HEK293 (cell line): Measurements from ENCODE around the gene PDZK1IP1.

Source experiments
- CTCF ChIP-seq: fragments of 450-650 bp; formaldehyde crosslinking; IDR thresholded peaks from 2 replicates; pipeline ENCODE4 v1.5.1; 2016; ENCODE audit warnings: missing biosample characterization, missing genetic modification characterization
- HOXD13 ChIP-seq: sonication (generic); formaldehyde crosslinking; IDR thresholded peaks from 2 replicates; pipeline ENCODE4 v1.8.0; 2022; ENCODE audit warnings: missing genetic modification reagents, borderline replicate concordance
- YY1 ChIP-seq: fragments of 450-650 bp; formaldehyde crosslinking; IDR thresholded peaks from 2 replicates; pipeline ENCODE4 v1.5.1; 2018; ENCODE audit warnings: missing biosample characterization, missing genetic modification characterization
- ZBTB26 ChIP-seq: fragments of 450-650 bp; formaldehyde crosslinking; optimal IDR thresholded peaks from 2 replicates; pipeline ENCODE3; 2016; ENCODE audit warnings: missing biosample characterization, mild to moderate bottlenecking, missing genetic modification characterization
- ZEB2 ChIP-seq: fragments of 450-650 bp; formaldehyde crosslinking; IDR thresholded peaks from 2 replicates; pipeline ENCODE4 v1.5.1; 2016; ENCODE audit warnings: missing biosample characterization, missing genetic modification characterization
- ZNF140 ChIP-seq: fragments of 450-650 bp; formaldehyde crosslinking; IDR thresholded peaks from 2 replicates; pipeline ENCODE4 v1.5.1; 2016; ENCODE audit warnings: missing biosample characterization, missing genetic modification characterization
- ZNF274 ChIP-seq, 2 experiments: fragments of 200-500 bp in 1 of 2; fragments of 450-650 bp in 1 of 2; sonication (Bioruptor generic) in 1 of 2; formaldehyde crosslinking in 1 of 2; IDR thresholded peaks; 2 replicates each; pipeline versions ENCODE4 v1.5.1 to v1.6.1; 2014 to 2016; ENCODE audit warnings: borderline replicate concordance in 1 of 2, inconsistent platforms in 1 of 2, low read length in 1 of 2, missing biosample characterization in 1 of 2, missing genetic modification characterization in 1 of 2
- ZNF280C ChIP-seq: fragments of 450-650 bp; formaldehyde crosslinking; IDR thresholded peaks from 2 replicates; pipeline ENCODE4 v1.5.1; 2016; ENCODE audit warnings: missing biosample characterization, missing genetic modification characterization
- ZNF777 ChIP-seq: fragments of 450-650 bp; formaldehyde crosslinking; IDR thresholded peaks from 2 replicates; pipeline ENCODE4 v1.5.1; 2017; ENCODE audit warnings: missing biosample characterization, missing genetic modification characterization, borderline replicate concordance

- no peak for TF ChIP-seq CTCF (tag by site-specific recombination)
- TF ChIP-seq ZNF777 = no peak
- TF ChIP-seq ZBTB26 = no peak
- TF ChIP-seq ZEB2 (tag by site-specific recombination) = no peak
- no peak for TF ChIP-seq HOXD13 (CRISPR knock-in tag)
- no peak for TF ChIP-seq ZNF280C (tag by site-specific recombination)
- TF ChIP-seq YY1 (tag by site-specific recombination) = no peak
- no peak for TF ChIP-seq ZNF274 (IDR thresholded peaks at IDR 0.05; ENCODE audit: low read length)
- no peak for TF ChIP-seq ZNF274 (tag by site-specific recombination; IDR thresholded peaks at IDR 0.05; ENCODE audit: borderline replicate concordance)
- TF ChIP-seq ZNF140 (tag by site-specific recombination) = no peak
Observed at GRCh38 chr1:47187926-47188250, 1.9 kb downstream of the PDZK1IP1 start.
